ENCODE results near the gene GPR108. TPM values are rescaled to one million over a fixed set of nuclear protein-coding genes. Genes with fewer than 3 reads are reported as not detected.
A peak's percentile ranks its signal among the peaks of the same experiment; 100 is the strongest.

GPR108 gene
- total and polyA plus RNA-seq, 8 donors = 51.0 to 81.7 (median 62.6) TPM

DNA sequence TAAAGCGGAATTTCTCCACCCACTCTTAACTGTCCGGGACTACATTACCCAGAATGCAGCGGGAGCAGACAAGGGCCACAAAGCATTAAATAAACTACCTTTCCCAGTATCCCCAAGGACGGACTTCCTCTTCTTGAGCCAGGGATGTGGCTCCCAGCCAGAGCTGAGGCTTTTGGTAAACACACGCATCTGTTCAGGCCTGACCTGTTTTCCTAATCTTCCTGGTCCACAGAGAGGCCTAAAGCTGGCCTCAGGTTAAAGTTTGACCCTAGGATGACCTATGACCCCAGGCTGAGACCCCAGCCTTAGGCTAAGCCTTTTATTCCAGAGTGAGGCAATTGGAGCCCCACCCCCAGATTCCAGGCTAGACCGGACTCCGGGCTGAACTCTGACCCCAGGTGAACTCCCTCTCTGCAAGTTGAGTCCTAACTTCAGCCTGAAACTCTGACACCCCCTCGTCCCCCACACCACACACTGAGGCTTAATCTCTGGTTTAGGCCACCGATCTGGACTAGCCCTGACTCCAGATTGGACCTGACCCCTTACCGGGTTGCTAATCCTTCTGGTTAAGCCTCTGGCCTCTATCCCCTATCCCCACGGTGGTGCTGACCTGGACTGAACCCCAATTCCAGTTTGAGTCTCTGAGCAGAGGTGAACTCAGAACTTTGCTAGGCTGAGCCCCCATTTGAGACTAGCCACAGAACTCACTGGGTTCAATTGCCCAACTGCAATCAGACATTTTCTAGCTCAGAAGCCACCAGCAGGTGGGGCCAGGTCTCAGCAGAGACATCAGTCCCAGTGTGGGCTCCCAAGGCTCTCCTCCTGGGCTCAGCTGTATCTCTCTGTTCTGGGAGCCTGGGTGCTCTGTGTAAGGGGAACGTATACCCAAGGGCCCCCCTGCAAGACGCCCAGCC lies 750 bp upstream of the GPR108 start:
- Histone ChIP-seq H3K27ac (peak overlapping the region; percentile 92 to 96), H3K4me1 (peaks cover 24 to 72% of the 10 kb centered on the region in 2 donors), H3K4me3 (peak overlapping the region in 1 of 2 donors; percentile 97), H3K36me3 (peaks cover 0 to 26% of the 10 kb centered on the region in 2 donors), H3K27me3 (peaks cover 0 to 15% of the 10 kb centered on the region in 2 donors), H3K9me3 (no peaks in the 10 kb centered on the region)
- ATAC-seq (peak; percentile 72), DNase-seq (peak; percentile 75 to 95 (median 86))
- TF ChIP-seq, protein P1, sequence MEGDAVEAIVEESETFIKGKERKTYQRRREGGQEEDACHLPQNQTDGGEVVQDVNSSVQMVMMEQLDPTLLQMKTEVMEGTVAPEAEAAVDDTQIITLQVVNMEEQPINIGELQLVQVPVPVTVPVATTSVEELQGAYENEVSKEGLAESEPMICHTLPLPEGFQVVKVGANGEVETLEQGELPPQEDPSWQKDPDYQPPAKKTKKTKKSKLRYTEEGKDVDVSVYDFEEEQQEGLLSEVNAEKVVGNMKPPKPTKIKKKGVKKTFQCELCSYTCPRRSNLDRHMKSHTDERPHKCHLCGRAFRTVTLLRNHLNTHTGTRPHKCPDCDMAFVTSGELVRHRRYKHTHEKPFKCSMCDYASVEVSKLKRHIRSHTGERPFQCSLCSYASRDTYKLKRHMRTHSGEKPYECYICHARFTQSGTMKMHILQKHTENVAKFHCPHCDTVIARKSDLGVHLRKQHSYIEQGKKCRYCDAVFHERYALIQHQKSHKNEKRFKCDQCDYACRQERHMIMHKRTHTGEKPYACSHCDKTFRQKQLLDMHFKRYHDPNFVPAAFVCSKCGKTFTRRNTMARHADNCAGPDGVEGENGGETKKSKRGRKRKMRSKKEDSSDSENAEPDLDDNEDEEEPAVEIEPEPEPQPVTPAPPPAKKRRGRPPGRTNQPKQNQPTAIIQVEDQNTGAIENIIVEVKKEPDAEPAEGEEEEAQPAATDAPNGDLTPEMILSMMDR (IDR thresholded peaks at IDR 0.05) = peak; percentile 44 to 62
- intact Hi-C loops (cut with DNase I) = loop anchor here (10.0 kb wide), 1 partner anchor 127 kb away; no protein-coding TSS in a partner anchor

DNA sequence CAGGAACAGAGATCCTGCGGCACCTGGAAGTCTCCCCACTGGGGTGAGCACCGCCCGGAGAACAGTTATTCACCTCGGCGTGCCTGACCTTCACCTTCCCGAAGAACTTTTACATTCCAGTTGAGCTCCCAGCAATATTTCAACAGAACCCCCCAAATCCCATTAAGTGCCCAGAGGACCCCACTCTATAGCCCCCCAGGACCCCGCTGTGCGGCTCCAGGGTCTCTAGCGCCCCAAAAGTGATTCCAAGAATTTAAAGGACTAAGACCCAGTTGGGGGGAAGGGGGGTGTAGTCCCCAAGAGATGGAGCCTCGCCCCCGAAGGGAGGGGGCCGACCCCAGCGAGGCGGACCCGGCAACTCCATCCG lies 480 bp downstream of the GPR108 start:
- TF ChIP-seq, protein P1 (IDR thresholded peaks at IDR 0.05) = peak in 1 of 2 donors; percentile 33
- peak overlapping the region; percentile 81 to 95 for H3K4me3 ChIP-seq
- ATAC-seq (peak; percentile 0), DNase-seq (no peak)
- intact Hi-C loops (cut with DNase I) = loop anchor here (10.0 kb wide), 1 partner anchor 128 kb away; no protein-coding TSS in a partner anchor
- peak overlapping the region; percentile 94 to 96 for H3K27ac ChIP-seq
- H3K4me1 ChIP-seq = peaks cover 18 to 60% of the 10 kb centered on the region in 2 donors
- peaks cover 0 to 28% of the 10 kb centered on the region in 2 donors for H3K36me3 ChIP-seq
- peaks cover 0 to 15% of the 10 kb centered on the region in 2 donors for H3K27me3 ChIP-seq
- H3K9me3 ChIP-seq = no peaks in the 10 kb centered on the region

DNA sequence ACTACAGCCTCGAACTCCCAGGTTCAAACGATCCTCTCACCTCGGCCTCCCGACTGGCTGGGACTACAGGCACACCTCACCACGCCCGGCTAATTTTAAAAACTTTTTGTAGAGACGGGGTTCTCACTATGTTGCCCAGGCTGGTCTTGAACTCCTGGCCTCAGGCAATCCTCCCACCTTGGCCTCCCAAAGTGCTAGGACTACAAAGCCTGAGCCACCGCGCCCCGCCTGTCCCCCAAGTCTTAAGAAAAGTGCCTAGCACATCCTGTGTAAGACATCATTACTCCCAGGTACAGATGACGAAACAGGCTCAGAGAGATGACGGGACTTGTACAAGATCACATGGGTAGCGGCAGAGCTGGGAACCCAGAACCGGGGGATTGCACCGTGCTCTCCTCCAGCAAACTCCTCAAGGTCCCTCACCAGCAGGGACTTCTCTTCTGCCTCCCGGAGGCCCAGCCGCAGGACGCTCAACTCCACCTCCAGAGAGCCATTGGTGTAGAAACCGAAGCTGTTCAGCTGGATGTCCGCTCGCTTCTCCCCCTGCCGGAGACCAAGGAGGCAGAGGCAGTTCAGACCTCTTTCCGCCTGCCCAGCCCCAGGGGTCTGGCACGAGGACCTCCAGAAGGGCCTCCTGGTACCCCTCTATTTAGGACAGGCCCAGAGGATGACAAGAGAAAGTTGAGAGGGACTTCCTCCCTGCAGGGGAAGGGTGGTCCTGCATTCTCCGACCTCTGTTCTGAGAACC lies 1.0 kb downstream of the GPR108 start:
- peaks cover 0 to 33% of the 10 kb centered on the region in 2 donors for H3K36me3 ChIP-seq
- H3K27me3 ChIP-seq = peaks cover 0 to 15% of the 10 kb centered on the region in 2 donors
- peaks cover 18 to 54% of the 10 kb centered on the region in 2 donors for H3K4me1 ChIP-seq
- intact Hi-C loops (cut with DNase I) = loop anchor here (10.0 kb wide), 1 partner anchor 128 kb away; no protein-coding TSS in a partner anchor
- DNase-seq = peak in 3 of 4 donors; percentile 86 to 92 (median 87)
- H3K9me3 ChIP-seq = no peaks in the 10 kb centered on the region
- H3K27ac ChIP-seq = peak overlapping the region; percentile 94 to 96
- H3K4me3 ChIP-seq = peak overlapping the region; percentile 81 to 95
- TF ChIP-seq, protein P1 (IDR thresholded peaks at IDR 0.05) = peak; percentile 43 to 73
- peak; percentile 25 for ATAC-seq

DNA sequence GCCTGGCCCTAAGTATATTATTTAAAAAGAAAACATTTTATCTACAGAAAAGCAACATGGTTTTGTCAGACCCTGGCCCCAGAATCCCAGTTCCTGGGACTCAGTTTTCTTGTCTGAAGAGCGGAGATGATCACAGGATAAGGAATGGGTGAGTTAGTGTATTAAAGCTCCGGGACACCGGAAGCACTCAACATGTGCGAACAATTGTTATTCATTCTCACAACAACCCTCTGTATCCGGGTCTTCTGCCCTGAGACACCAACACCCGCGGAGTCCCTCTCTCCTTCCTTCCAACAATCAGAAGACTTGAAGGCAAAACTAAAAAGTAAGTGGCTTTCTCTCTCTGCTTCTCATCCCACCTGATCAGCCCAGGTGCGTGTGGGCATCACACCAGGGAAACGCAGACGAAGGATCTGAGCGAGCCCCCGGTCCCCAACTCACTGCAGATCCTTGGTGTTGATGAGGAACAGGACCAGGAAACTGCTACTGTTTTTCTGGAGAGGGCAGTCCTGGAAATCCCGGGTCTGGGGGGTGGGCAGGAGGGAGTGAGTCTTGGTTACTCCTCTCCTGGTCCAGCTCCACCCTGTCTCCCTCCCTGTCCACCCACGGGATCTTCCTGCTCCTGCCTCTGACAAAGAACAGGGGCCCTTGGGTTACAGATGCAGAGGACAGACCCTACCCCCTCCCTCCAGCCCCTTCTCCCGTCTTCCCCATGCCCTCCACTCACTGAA lies 2.0 kb downstream of the GPR108 start:
- H3K27me3 ChIP-seq = peaks cover 0 to 6% of the 10 kb centered on the region in 2 donors
- peaks cover 0 to 38% of the 10 kb centered on the region in 2 donors for H3K36me3 ChIP-seq
- peak overlapping the region in 1 of 2 donors; percentile 95 for H3K4me3 ChIP-seq
- H3K4me1 ChIP-seq = peaks cover 18 to 44% of the 10 kb centered on the region in 2 donors
- peak overlapping the region in 1 of 2 donors; percentile 96 for H3K27ac ChIP-seq
- TF ChIP-seq, protein P1 (IDR thresholded peaks at IDR 0.05) = no peak
- intact Hi-C loops (cut with DNase I) = loop anchor here (10.0 kb wide), 1 partner anchor 129 kb away; no protein-coding TSS in a partner anchor
- ATAC-seq (no peak), DNase-seq (peak in 1 of 4 donors; percentile 40)
- H3K9me3 ChIP-seq = no peaks in the 10 kb centered on the region

Measured in left lung (tissue), 10 donors.